Activated naive CD4-positive, alpha-beta T cell treated with anti-CD3 and anti-CD28 coated beads for 36 hours (primary cell): Measurements from ENCODE around the gene GPR161. TPM values are rescaled to one million over a fixed set of nuclear protein-coding genes. Genes with fewer than 3 reads are reported as not detected.
A peak's percentile ranks its signal among the peaks of the same experiment; 100 is the strongest.

Experiments
- CTCF ChIA-PET: fragments of 350-600 bp; sonication (Branson Sonifier 250); formaldehyde crosslinking; loops from one replicate; lab custom pipeline; 2021; ENCODE audit warnings: antibody characterized with exemption; lab: Charles Lee
- DNase-seq: peaks from one replicate; pipeline ENCODE4 v3.0.0-alpha.2; 2020
- H3K27ac Mint-ChIP-seq: one replicate; pipeline ENCODE4 v1.8.0; 2021; ENCODE audit warnings: mild to moderate bottlenecking, mixed read lengths
- H3K27me3 Mint-ChIP-seq: one replicate; pipeline ENCODE4 v1.8.0; 2021; ENCODE audit warnings: low read depth, mixed read lengths
- H3K36me3 Mint-ChIP-seq: one replicate; pipeline ENCODE4 v1.8.0; 2021; ENCODE audit warnings: low read depth, mixed read lengths
- H3K4me1 Mint-ChIP-seq: one replicate; pipeline ENCODE4 v1.8.0; 2021; ENCODE audit warnings: low read depth, mixed read lengths
- H3K4me3 Mint-ChIP-seq: one replicate; pipeline ENCODE4 v1.8.0; 2021; ENCODE audit warnings: mild to moderate bottlenecking, moderate library complexity, mixed read lengths
- H3K9me3 Mint-ChIP-seq: one replicate; pipeline ENCODE4 v1.8.0; 2021; ENCODE audit warnings: mixed read lengths
- intact Hi-C: fragments of 100-400 bp; cut with micrococcal nuclease; formaldehyde crosslinking; loops from one replicate; pipeline ENCODE4 v1.15.1; 2023
- total RNA-seq, 2 experiments: library from RNA; stranded (reverse); gene quantifications; one replicate each; pipeline ENCODE4 v1.2.3, GENCODE V29; 2021

Gene GPR161
- total RNA-seq, 2 experiments from 2014 or later: 0.12 to 0.29 TPM

DNA sequence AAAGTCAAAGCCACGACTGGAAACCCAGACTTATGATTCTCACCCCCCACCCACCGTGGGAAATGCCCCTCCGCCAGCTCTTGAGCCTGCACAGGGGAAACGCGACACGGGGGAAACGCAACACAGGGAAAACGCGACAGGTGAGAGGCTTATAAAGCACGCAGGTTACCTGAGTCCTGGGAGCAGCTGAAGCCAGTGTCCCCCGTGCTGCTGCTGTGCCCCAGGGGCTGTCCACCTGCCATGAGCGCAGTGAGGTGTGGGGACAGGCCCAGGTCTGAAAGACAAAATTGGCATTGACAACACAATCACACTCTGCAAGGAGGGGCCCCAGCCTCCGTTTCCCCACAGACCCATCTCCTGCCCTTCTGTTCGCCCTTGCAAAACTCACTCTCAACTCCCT, 46.3 kb downstream of the GPR161 start:
- intact Hi-C loops: no loop called here
- CTCF ChIA-PET: interaction anchor here (1.5 to 3.0 kb wide), 2 partner anchors 8 to 55 kb away, joined by 5 to 20 read pairs; no protein-coding TSS in a partner anchor
- no peak for DNase-seq
- Mint-ChIP-seq H3K9me3 (no peaks in the 10 kb centered on the region), H3K27me3 (no peaks in the 10 kb centered on the region), H3K4me1 (no peaks in the 10 kb centered on the region), H3K36me3 (no peaks in the 10 kb centered on the region), H3K27ac (no peak overlapping the region), H3K4me3 (no peak overlapping the region)

DNA sequence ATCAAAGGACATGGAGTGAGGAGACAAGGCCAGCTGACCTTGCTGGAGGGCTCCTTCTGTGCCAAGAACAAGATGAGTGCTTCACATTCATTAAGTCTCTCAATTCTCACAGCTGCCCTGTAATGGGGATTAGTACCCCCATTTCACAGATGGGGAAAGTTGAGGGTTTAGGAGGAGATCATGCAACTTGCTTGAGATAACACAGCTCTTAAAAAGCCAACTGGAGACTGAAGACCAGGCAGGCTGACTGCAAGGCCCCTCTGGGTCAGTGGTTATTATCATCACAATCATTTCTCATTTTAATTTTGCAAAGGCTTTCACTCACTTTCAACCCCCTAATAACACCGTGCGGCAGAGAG, 46.8 kb downstream of the GPR161 start:
- Mint-ChIP-seq H3K9me3 (no peaks in the 10 kb centered on the region), H3K27ac (no peak overlapping the region), H3K4me3 (no peak overlapping the region), H3K4me1 (no peaks in the 10 kb centered on the region), H3K27me3 (no peaks in the 10 kb centered on the region), H3K36me3 (no peaks in the 10 kb centered on the region)
- intact Hi-C loops: no loop called here
- CTCF ChIA-PET: interaction anchor here (3.0 kb wide), 1 partner anchor 7 kb away, joined by 20 read pairs; no protein-coding TSS in a partner anchor
- no peak for DNase-seq

DNA sequence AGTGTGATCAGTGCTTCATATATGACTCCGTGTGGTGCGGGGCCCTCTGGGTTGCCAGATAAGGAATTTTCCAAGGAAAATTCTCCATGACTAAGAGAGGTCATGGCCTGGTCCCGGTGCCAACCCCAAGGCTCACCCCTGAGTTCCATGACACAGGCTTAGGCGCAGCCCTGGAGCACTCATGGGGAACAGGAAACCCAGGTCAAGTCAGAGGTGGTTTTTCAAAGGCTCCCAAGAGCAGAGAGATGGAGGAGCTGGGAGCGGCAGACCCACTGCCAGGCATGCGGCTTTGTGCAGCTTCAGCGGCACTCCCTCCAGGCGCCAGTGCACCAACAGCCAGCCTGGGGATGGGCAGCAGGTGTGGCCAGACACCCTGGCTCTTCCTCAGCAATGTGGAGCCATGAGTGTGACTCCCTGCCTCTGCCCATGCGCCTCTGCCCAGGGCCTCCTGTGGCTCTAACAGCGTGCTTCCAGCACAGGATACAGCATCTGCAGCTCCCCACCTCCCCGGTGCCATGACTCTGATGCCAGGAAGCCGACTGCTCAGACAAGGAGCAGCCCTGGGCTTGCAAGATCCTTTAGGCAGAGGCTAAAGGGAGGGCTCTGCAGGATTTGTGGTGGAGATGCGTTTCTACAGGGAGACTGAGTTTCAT, 47.3 kb downstream of the GPR161 start:
- H3K9me3 Mint-ChIP-seq: no peaks in the 10 kb centered on the region

DNA sequence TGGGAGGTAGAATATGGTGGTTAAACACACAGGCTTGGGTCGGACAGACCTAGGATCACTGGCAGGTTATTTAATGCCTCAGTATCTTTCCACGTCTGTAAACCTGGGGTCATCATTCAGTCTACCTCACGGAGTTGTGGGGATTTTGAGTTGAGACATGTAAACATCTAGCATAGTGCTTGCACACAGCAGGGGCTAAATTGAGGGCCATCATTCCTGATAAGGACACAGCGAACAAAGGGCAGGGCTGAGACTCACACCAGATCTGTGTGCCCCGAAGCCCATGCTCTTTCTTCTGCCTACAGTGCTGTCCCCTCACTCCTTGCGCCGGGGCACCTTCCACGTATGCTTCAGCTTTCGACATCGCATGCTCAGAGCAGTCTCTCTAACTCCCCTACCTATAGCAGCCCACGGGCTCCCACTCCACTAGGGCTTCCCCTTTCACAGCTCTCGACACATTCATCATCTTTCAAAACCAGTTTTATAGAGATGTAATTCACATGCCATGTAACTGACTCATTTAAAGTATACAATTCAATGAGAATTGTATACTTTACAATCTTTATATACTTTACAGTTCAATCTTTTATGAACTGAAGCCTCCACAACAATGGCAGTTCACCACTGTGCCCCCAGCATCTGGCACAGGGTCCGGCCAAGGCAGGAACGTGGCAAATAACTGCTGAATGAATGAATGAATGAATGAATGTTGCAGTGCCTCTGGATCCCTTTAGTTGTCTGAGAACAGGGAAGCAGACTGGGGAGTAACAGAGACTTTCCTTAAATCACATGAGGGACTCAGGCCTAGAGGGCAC, 48.0 kb downstream of the GPR161 start:
- H3K27ac Mint-ChIP-seq: no peak overlapping the region
- intact Hi-C loops: no loop called here
- CTCF ChIA-PET: no interaction called here
- no peak for DNase-seq
- H3K4me3 Mint-ChIP-seq: no peak overlapping the region
- no peaks in the 10 kb centered on the region for H3K36me3 Mint-ChIP-seq
- H3K4me1 Mint-ChIP-seq: no peaks in the 10 kb centered on the region
- no peaks in the 10 kb centered on the region for H3K27me3 Mint-ChIP-seq
- no peaks in the 10 kb centered on the region for H3K9me3 Mint-ChIP-seq

More for the DNA sequence above, 47.3 kb downstream of the GPR161 start:
- H3K36me3 Mint-ChIP-seq: no peaks in the 10 kb centered on the region
- H3K4me3 Mint-ChIP-seq: no peak overlapping the region
- intact Hi-C loops: no loop called here
- CTCF ChIA-PET: no interaction called here
- DNase-seq: no peak
- H3K27ac Mint-ChIP-seq: no peak overlapping the region
- no peaks in the 10 kb centered on the region for H3K4me1 Mint-ChIP-seq
- no peaks in the 10 kb centered on the region for H3K27me3 Mint-ChIP-seq

DNA sequence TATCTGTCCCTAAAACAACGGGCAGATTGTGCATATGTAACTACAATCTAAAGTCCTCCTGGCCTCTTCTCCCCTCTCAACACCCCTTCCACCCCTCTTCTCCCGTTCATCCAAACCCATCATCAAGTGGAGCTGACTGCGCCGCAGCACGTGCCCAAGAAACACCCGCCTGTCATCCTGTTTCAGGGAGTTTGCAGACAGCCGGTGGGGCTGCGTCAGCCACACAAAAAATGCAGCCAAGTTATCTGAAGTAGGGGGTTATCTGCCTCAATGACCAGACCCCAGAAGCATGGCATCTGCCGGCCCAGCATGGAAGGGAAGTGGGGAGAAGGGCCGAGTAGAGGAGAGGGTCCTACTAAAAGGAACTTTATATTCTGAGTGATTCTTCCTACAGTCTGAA, 49.0 kb downstream of the GPR161 start:
- Mint-ChIP-seq H3K4me3 (no peak overlapping the region), H3K4me1 (no peaks in the 10 kb centered on the region), H3K27ac (no peak overlapping the region), H3K27me3 (no peaks in the 10 kb centered on the region), H3K9me3 (no peaks in the 10 kb centered on the region), H3K36me3 (no peaks in the 10 kb centered on the region)
- no peak for DNase-seq
- intact Hi-C loops: no loop called here
- CTCF ChIA-PET: interaction anchor here (0.6 to 1.1 kb wide), 2 partner anchors 278 to 483 kb away, joined by 3 read pairs; no protein-coding TSS in a partner anchor

DNA sequence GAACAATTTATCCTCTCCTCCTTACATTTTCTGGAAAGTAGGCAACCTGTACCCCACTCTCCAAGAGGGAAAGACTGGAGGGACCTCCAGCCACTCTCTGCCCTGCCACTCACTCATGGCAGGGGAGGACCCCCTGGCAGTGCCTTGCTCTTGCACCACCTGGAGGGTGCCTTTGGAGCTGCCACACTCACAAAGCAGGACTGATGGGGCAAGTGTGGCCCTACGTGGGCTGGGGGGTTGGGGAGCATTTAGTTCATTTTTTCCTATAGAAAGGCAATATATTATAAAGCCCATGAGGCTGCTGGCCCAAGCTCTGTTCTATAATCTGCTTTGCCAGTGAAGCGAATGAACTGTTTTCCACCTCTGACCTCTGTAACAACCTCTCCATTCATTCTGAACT, 50.3 kb downstream of the GPR161 start:
- H3K27me3 Mint-ChIP-seq: no peaks in the 10 kb centered on the region
- H3K36me3 Mint-ChIP-seq: no peaks in the 10 kb centered on the region
- H3K9me3 Mint-ChIP-seq: no peaks in the 10 kb centered on the region
- H3K27ac Mint-ChIP-seq: no peak overlapping the region
- DNase-seq: no peak
- CTCF ChIA-PET: interaction anchor here (0.5 to 6.3 kb wide), 3 partner anchors 20 to 209 kb away, joined by 6 to 54 read pairs (median 26); no protein-coding TSS in a partner anchor
- no peaks in the 10 kb centered on the region for H3K4me1 Mint-ChIP-seq
- intact Hi-C loops: no loop called here
- H3K4me3 Mint-ChIP-seq: no peak overlapping the region

DNA sequence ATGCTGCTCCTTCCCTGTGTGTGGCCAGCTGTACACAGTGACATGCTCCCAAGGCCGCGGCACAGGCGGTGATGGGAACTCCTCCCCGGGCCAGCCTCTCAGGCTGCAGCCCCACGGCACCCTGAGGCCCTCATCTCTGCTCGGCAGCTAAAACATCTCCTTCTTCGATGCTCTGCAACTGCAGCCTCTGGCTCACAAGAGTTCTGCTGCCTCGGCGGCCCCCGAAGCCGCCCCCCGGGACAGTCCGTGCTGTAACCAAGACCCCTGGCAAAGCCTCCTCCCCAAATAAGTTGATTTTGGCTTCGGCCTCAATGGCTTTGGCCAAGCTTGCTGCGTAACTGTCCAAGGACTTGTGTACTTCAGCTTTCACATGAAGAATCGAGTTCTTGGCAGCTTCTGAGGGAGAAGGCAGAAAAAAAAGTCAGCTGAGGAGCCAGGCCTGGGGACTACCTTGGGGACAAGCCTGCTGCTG, 51.3 kb downstream of the GPR161 start:
- H3K36me3 Mint-ChIP-seq: no peaks in the 10 kb centered on the region
- no peak for DNase-seq
- CTCF ChIA-PET: interaction anchor here (0.5 to 6.3 kb wide), 20 partner anchors 11 to 267 kb away, joined by 3 to 54 read pairs (median 6); no protein-coding TSS in a partner anchor
- H3K27me3 Mint-ChIP-seq: no peaks in the 10 kb centered on the region
- H3K27ac Mint-ChIP-seq: no peak overlapping the region
- no peaks in the 10 kb centered on the region for H3K9me3 Mint-ChIP-seq
- no peaks in the 10 kb centered on the region for H3K4me1 Mint-ChIP-seq
- H3K4me3 Mint-ChIP-seq: no peak overlapping the region
- intact Hi-C loops: no loop called here

DNA sequence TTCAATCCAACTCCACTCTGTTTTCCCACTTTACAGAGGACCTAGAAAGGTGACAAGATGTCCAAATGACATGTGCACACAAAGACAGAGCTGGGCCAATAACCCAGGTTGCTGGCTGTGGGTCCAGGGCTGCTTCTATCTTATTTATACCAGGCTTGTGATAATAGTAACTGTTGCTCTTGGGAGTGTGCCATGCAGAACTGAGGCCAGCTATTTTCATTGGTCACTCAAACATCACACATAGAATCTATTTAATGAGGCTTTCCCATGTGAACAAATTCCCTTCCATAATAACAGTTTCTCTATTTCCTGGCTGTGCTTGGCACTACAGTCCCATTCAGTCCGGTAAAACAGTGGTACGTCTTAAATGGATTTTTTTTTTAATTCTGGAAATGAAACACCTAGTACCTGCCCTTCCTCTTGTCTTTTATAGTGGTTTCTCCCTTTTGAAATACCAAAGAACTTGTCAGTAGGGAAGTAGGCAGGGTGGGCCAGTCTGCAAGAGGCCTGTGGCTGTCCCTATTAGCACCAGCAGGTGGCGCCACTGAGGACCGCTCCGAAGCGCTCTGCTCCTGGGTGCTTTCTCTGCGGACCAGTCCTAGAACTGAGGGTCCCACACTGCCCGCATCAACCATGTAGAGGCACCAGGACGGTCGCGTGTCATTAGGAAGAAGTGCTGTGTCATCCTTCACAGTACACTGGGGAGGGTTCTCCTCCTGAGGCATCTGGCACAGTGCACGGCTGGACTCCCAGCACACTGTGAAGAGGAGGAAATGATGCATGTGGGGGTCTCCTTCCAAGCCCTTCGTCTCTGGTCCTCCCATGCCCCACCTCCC, 52.1 kb downstream of the GPR161 start:
- Mint-ChIP-seq H3K9me3 (no peaks in the 10 kb centered on the region), H3K4me3 (no peak overlapping the region), H3K27me3 (no peaks in the 10 kb centered on the region), H3K4me1 (no peaks in the 10 kb centered on the region), H3K36me3 (no peaks in the 10 kb centered on the region), H3K27ac (no peak overlapping the region)
- DNase-seq: peak; percentile 80
- CTCF ChIA-PET: interaction anchor here (0.6 to 6.3 kb wide), 30 partner anchors 10 to 1132 kb away, joined by 3 to 54 read pairs (median 4); no protein-coding TSS in a partner anchor
- intact Hi-C loops: loop anchor here (1.0 kb wide), 2 partner anchors 61 to 238 kb away; no protein-coding TSS in a partner anchor

DNA sequence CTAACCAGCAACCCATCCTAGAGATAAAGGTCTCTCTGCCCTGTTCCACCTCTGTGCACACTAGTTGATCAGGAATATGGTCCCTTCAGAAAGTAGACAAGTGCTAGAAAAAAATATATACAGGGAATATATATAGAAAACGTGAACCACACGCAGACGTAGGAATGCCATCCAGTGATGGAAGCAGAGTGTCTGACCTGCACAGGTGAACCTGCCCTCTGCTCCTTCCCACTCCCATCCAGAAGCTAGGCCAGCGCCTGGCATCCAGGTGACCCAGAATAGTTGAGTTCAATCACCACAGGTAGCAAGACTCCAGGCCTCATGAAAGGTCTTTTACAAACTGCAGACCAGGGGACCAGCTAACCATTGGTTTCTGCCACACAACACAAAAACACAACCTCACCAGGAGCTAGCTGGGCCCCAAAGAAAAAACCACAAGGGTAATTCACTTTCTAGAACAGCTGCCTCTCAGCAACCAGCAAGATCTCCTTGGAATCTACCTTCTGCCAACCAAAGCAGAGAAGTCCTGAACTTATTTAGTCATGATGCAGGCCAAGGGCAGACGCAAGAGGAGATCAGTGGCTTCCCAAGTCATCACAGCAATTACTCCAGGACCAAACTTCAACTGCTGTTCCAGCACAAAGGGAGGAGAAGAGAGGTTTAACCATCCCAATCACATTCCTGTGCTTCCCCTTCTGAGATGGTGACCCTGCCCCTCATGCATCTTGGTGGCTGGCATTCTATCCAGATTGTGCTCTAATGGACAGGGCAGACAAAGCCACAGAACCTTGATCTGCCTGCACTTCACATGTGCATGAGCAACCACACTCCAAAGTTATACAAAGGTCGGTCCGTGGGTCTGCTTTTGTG, 53.0 kb downstream of the GPR161 start:
- no peak overlapping the region for H3K27ac Mint-ChIP-seq
- H3K27me3 Mint-ChIP-seq: no peaks in the 10 kb centered on the region
- no peak for DNase-seq

DNA sequence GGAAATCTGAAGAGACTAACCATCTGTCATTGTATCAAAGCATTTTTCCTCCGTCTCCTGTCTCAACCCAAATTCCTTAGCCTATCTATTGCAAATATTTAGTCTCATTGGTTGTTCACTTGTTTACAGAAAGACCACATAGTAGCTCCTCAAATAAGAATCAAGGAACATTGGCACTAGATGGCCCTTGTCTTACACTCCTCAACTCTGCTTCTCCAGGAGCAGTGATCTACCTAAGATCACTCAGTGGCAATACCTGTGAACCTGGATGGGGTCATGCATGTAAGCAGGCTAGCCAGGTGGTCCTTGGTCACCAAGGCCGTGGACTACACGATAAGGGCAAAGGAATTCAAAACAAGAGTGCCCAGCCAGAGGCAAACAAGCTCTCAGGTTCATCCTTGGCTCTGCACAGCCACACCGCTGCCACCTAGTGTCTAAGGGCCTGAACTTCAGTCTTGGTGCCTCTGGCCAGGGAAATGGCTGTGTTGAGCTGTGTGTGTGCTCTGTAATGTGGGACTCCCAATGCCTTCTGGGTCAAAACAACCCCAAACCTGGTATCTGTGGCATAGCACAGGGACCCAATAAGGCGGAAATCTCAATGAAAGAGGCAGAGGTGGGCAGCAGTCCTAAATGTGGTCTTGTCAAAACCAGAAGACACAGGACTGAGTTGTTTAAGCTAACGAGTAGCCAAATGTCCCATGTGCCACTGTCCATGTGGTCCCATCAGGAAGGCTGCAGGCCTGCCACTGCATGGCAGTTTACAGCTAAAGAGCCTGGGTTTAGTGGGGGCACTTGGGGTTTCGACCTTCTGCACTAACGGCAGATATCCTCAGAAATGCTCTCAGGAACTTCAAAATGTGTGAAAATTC, 54.5 kb downstream of the GPR161 start:
- CTCF ChIA-PET: interaction anchor here (0.5 to 6.3 kb wide), 57 partner anchors 7 to 1141 kb away, joined by 3 to 54 read pairs (median 4); partner anchors contain the start of genes MPZL1 and TBX19
- no peak overlapping the region for H3K27ac Mint-ChIP-seq
- no peaks in the 10 kb centered on the region for H3K9me3 Mint-ChIP-seq
- no peaks in the 10 kb centered on the region for H3K4me1 Mint-ChIP-seq
- no peaks in the 10 kb centered on the region for H3K36me3 Mint-ChIP-seq
- H3K4me3 Mint-ChIP-seq: no peak overlapping the region
- DNase-seq: peak; percentile 87
- no peaks in the 10 kb centered on the region for H3K27me3 Mint-ChIP-seq
- intact Hi-C loops: loop anchor here (1.0 to 2.0 kb wide), 7 partner anchors 147 to 482 kb away; partner anchors contain the start of gene MPZL1

More for the DNA sequence above, 53.0 kb downstream of the GPR161 start:
- Mint-ChIP-seq H3K9me3 (no peaks in the 10 kb centered on the region), H3K4me1 (no peaks in the 10 kb centered on the region), H3K36me3 (no peaks in the 10 kb centered on the region), H3K4me3 (no peak overlapping the region)
- CTCF ChIA-PET: interaction anchor here (0.6 to 6.3 kb wide), 32 partner anchors 8 to 1131 kb away, joined by 3 to 54 read pairs (median 6); no protein-coding TSS in a partner anchor
- intact Hi-C loops: loop anchor here (1.0 to 2.0 kb wide), 3 partner anchors 62 to 369 kb away; no protein-coding TSS in a partner anchor
